K562 (cell line): ENCODE results near the gene SIRT3. TPM values are rescaled to one million over a fixed set of nuclear protein-coding genes. Genes with fewer than 3 reads are reported as not detected.

Experiments
- REST ChIP-seq, 2 experiments: fragments of 450-650 bp; formaldehyde crosslinking in 1 of 2; IDR thresholded peaks; 2 replicates each; pipeline versions ENCODE4 v1.4.0 to v1.6.1; 2014 to 2020; ENCODE audit warnings: mild to moderate bottlenecking in 2 of 2, borderline replicate concordance in 1 of 2, low read depth in 1 of 2
- polyA plus RNA-seq, 8 experiments: library from polyadenylated mRNA; depleted of rRNA in 4 of 8; stranded (reverse) in 5 of 8; unstranded in 3 of 8; fragments of >200 nt; fragmentation: Nextera tagmentation in 2 of 8; fragmentation: Illumina TruSeq in 1 of 8; extraction: Ambion mirVana in 2 of 8; extraction: Trizol in 1 of 8; gene quantifications; 2 replicates each; pipeline versions ENCODE4 v1.2.1 to v1.2.3, GENCODE V29; 2011 to 2014; ENCODE audit warnings: inconsistent platforms in 1 of 8, missing spikeins in 1 of 8
- total RNA-seq, 7 experiments: library from RNA; depleted of rRNA in 6 of 7; stranded (reverse); fragments of >200 nt in 6 of 7; fragmentation: Illumina TruSeq in 2 of 7; extraction: Trizol in 2 of 7; gene quantifications; 2 replicates each; pipeline versions ENCODE4 v1.2.1 to v1.2.3, GENCODE V29; 2011 to 2021; ENCODE audit warnings: low replicate concordance in 1 of 7

The SIRT3 gene
- total and polyA plus RNA-seq, 9 of the 15 experiments (the other 6 are each of a cell fraction or from before 2014, with no cell fraction given), result 1.9 to 27.5 (median 14.5) TPM

- TF ChIP-seq REST (IDR thresholded peaks at IDR 0.05; ENCODE audit: borderline replicate concordance), result 0 out of 2 replicates have a peak, but pooled peaks have one; percentile 8
- TF ChIP-seq REST (CRISPR knock-in tag; IDR thresholded peaks at IDR 0.05; ENCODE audit: low read depth), result no peak
These were observed 21.8 kb upstream of the SIRT3 start (continued) for GRCh38 chr11:257766-258493.
